CD4-positive, alpha-beta T cell treated with Interleukin-15 for 1 hour (primary cell): Measurements from ENCODE around the gene NTRK1.
"Not testable (repeated sequence)": the region's sequence is repeated elsewhere in the genome, so short reads cannot be mapped to it uniquely, and the experiment has no call there.

Experiments used
- DNase-seq: peaks from one replicate; pipeline ENCODE4 v3.0.0-alpha.2; 2020

NTRK1 gene

GRCh38 chr1:156920233-156921052 lies 59.8 kb downstream of the NTRK1 start, which contains the start of gene LRRC71:
LRRC71 (plus strand) TSS chr1:156920632; CDS start chr1:156920804, 172 bp downstream.
- DNase-seq, result peak; percentile 48

- no peak for DNase-seq
Observed at GRCh38 chr1:156921053-156921529, 60.4 kb downstream of the NTRK1 start.

- DNase-seq, result no peak
Observed at GRCh38 chr1:156922986-156923669, 62.5 kb downstream of the NTRK1 start.

GRCh38 chr1:156923670-156924477 lies 63.2 kb downstream of the NTRK1 start:
- DNase-seq, result no peak

GRCh38 chr1:156924478-156925153 lies 64.0 kb downstream of the NTRK1 start:
- DNase-seq, result no peak

- DNase-seq, result no peak
Observed at GRCh38 chr1:156925154-156926010, 64.7 kb downstream of the NTRK1 start.

GRCh38 chr1:156926175-156926574 lies 65.5 kb downstream of the NTRK1 start:
- no peak for DNase-seq

- DNase-seq, result not testable (repeated sequence)
Observed at GRCh38 chr1:156926695-156927094, 66.0 kb downstream of the NTRK1 start.

- peak; percentile 43 for DNase-seq
Observed at GRCh38 chr1:156927215-156928042, 66.8 kb downstream of the NTRK1 start.

- no peak for DNase-seq
Observed at GRCh38 chr1:156928043-156928602, 67.5 kb downstream of the NTRK1 start.

GRCh38 chr1:156929596-156930238 lies 69.1 kb downstream of the NTRK1 start:
- no peak for DNase-seq

GRCh38 chr1:156930483-156930882 lies 69.8 kb downstream of the NTRK1 start:
- no peak for DNase-seq
